PC-9 (cell line): Measurements from ENCODE around the gene CDIP1.

Source experiments
- CTCF ChIP-seq: fragments of 200-600 bp; sonication (generic); conservative IDR thresholded peaks from 2 replicates; pipeline ENCODE4 v1.6.1; 2017; ENCODE audit warnings: mixed run types, antibody characterized with exemption, mild to moderate bottlenecking, moderate library complexity
- EZH2 ChIP-seq: fragments of 200-600 bp; sonication (generic); IDR thresholded peaks from 2 replicates; pipeline ENCODE4 v1.8.0; 2017; ENCODE audit warnings: antibody characterized with exemption, low read depth

- TF ChIP-seq CTCF (no peak), EZH2 (no peak)
These were observed 5.9 kb upstream of the CDIP1 start for GRCh38 chr16:4544473-4544872.
